ENCODE results near the gene ATG7.

GRCh38 chr3:11390411-11391131 is 118.4 kb downstream of the ATG7 start:
- TF ChIP-seq CTCF (IDR thresholded peaks at IDR 0.05; ENCODE audit: low read length), result no peak
- TF ChIP-seq EZH2phosphoT487 (IDR thresholded peaks at IDR 0.05; ENCODE audit: low read length), result no peak
- no peak for TF ChIP-seq EZH2 (optimal IDR thresholded peaks at IDR 0.05; ENCODE audit: low read depth, low read length)

All from MM.1S (cell line).